ENCODE results near the gene CDH5.

Gene CDH5

DNA sequence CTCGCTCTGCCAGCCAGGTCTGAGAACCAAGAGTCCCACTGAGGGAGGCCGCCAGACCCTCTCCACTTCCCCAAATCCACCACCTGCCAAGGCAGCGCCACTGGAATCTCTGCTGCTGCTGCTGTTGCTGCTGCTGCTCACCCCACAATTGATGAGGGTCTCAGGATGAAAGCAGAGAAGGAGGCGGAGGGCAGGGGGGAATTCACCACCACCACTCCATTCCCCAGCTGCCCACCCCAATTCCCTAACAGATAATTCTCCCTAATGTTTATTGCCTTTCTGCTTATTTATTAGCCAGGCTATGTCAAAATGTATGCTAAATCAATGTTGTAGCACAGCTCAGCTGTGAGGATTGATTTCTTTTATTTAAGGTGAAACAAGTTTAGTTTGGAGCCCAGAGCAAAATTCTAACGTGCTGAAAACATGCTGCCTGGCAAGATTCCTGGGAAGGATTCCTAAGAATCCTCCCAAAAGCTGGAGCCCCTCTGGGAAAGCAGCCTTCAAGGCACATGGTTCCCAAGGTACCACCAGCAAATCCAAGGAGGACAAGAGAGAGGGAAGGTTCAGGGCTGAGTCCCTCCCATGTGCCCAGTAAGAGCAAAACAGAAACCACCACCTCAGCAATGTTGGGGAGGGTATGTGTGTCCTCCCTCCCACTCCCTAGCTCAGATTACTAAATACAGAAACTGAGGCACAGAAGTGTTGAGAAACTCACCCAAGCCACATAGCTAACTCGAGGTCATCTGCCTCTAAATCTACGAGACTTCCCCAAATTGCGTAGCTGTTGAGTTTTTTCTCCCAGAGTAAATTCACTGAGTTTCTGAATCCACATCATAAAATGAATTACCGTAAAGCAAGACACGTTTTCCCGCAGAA is 12.2 kb upstream of the CDH5 start:
- no peak for DNase-seq (ENCODE audit: low read depth, low spot score)

DNA sequence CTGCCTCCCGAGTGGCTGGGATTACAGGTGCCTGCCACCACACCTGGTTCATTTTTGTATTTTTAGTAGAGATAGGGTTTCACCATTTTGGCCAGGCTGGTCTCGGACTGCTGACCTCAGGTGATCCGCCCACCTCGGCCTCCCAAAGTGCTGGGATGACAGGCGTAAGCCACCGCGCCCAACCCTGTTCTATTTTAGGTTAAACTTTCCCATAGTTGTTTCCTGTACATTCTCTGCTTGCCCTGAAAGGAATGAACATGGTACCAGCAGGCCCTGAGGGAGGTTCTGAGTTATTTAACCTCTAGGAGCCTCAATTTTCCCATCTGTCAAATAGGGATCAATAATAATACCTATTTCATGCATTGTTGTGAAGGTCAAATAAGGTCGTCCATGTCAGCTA is 11.0 kb upstream of the CDH5 start:
- no peak for DNase-seq (ENCODE audit: low read depth, low spot score)

GRCh38 chr16:66357523-66357928 is 9.0 kb upstream of the CDH5 start:
- peak; percentile 91 for DNase-seq (ENCODE audit: low read depth, low spot score)

DNA sequence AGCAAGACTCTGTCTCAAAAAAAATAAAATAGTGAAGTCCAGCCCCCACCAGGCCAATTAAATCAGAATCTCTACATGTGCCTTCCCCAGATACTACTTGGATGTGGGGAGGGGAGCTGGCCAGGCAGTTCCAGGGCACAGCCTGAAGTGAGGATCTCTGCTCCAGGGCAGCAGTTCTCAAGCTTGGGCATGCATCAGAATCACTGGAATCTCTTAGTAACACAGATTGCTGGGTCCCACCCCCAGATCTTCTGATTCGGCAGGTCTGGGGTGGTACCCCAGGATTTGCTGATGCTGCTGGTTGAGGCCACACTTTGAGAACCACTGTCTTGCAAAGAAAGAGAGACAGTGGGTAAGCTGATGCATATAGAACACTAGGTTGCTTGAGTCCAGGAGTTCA is 8.3 kb upstream of the CDH5 start:
- DNase-seq (ENCODE audit: low read depth, low spot score) = no peak

GRCh38 chr16:66359012-66359411 is 7.5 kb upstream of the CDH5 start:
- peak; percentile 81 for DNase-seq (ENCODE audit: low read depth, low spot score)

DNA sequence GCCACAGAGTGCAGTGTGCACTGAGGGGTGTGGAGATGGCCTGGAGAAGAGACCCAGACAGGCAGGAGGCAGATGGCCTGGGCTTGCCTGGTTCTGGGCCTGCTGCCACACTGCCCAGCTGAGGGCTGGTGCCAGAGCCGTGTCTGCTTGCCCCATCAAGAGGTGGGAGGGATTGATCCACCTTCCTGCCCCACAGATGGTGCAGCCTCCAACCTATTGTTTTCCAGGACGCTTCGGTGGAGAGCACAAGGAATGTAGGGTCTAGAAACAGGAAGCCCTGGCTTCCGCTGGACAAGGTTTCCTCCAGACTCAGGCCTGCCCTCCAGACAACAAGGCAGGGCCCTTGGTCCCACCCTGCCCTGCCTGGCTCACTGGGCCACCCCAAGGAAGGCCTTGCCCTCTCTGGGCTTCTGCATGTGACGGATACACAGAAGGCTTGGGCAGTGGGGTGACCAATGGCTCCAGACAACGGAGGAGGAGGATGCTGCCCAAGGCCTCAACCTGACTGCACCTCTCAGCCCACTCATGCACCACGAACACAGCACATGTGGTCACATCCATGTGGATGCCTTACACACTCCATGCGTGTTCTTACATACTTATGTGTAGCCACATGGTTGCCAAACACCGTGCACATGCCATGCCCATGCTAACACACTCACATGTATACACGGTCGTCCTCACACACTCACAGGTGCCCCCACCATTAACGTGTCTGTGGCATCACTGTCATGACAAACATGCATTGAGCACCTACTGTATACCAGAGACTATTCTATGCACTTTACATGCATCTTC is 6.5 kb upstream of the CDH5 start:
- no peak for DNase-seq (ENCODE audit: low read depth, low spot score)

DNA sequence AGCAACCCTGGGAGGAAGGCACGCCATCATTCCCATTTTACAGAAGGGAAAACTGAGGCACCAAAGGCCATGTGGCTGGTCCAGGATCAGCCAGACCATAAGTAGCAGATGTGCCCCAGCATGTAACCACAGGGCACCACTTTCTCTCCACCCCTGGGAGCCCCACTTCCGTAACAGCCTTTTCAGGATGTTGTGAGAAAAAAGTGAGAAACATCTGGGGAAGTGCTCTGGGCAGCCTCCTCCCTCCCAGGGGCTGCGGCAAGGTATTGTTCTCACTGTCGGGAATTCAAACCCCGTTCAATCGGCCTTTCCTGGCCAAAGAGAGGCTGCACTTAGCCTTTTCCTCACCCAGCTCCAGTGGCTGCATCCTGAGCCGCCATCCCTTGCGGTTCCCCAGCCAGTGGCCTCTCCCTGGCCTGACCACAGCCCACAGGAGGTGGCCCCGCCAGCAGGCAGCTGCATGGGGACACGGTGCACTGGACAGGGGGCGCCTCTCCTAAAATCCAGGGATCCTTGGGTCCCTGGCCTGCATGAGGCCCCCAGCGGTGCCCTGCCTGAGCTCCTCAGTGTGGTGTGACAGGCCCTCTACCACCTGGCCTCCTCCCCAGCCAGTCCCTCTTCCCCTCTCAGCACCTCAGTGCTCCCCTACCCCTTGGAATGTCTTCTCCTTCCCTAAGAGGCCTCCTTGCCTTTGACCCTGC is 5.7 kb upstream of the CDH5 start:
- peak; percentile 39 for DNase-seq (ENCODE audit: low read depth, low spot score)

DNA sequence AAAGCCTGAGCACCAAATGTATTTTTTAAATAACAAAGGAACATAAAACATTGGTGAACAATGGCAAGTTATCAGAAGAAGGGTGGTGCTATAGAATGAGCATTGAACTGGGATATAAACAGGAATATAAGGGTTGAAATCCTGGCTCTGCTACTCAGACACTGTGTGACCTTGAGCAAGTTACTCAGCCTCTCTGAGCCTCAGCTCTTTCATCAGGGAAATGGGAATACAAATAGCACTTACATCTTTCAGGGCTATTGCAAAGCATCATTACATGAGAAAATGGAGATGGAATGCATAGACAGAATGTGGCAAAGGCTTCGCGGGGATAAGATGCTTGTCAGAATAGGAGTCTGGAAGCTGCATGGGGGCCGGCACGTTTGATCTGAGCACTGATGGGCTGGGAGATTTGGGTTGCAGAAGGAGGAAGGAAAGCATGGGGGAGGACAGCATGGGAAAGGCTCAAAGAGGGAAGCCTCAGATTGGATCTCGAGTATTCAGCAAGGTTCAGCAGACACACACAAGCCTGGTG is 4.8 kb upstream of the CDH5 start:
- DNase-seq (ENCODE audit: low read depth, low spot score) = no peak

DNA sequence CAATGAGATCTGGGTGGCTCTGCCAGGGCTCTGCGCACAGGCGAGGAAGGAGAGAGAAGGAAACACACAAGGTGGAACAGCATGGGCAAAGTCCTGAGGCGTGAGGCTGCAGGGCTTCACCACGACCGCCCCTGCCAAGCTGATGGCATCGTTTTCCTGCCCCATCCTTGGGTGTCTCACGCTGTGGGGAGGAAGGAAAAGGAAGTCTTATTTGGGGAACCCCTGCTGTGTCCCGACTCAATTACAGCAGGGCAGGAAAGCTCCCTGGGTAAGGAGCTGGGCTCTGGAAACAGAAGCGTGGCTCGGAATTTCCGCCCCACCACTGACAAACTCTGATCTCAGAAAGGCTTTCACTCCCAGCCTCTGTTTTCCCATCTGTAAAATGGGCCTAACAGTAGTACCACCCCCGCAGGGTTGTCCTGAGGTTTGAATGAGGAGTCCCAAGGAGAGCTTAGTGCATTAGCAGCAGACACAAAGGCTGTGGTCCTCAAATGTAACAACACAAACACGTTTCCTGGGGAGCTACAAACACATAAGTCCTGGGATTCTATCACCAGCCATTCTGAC is 3.2 kb upstream of the CDH5 start:
- DNase-seq (ENCODE audit: low read depth, low spot score) = no peak

DNA sequence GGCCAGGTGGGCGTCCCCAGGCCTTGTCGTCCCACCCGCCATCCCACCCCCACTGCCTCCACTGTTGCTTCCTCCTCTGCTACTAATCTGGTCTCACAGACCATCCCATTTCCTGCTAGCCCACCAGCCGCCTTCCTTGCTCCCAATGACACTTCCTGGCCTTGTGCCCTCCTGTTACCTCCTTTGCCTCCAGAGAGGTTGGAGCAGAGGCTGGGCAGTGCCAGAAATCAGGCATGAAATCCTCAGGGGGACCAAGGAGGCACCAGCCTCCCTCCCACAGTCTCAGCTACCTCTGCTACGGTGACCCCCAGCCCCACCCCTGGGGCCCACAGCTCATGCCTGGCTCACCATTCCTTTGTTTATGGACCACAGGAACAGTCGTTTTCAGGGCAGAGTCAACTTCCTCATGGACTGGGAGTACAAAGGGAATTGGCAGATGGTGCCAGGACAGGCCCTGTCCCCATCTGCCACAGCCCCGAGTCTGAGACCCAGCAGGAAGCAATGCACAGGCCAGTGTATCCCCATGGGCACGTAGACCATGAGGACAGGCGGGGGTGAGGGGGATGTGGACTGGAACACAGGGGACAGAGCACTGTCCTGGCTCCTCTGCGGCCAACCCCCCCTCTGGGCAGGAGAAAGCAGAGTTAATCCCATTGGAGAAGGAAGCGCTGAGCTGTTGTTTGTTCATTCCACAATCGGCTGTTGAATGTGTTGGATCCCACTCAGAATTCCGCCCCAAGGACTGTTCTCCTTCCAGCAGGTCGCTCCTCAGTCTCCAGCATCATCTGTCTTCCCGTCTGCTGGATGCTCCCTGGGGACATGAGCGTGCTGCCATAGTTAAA is 2.2 kb upstream of the CDH5 start:
- DNase-seq (ENCODE audit: low read depth, low spot score) = peak; percentile 46

DNA sequence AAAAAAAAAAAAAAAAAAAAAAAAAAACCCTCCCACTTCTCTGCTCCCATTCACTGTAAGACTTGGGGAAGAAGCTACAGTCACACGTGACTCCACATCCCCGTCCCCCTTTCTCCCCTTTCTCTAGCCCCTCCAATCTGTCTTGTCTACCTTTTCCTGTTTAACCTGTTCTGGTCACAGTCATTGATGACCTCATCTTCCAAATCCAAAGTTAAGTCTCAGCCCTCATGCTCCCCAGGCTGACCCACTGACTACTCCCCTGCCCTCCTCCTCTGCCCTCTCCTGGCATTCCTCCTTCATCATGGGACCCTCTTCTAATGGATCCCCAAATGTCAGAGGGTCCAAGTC is 1.6 kb upstream of the CDH5 start:
- no peak for DNase-seq (ENCODE audit: low read depth, low spot score)

DNA sequence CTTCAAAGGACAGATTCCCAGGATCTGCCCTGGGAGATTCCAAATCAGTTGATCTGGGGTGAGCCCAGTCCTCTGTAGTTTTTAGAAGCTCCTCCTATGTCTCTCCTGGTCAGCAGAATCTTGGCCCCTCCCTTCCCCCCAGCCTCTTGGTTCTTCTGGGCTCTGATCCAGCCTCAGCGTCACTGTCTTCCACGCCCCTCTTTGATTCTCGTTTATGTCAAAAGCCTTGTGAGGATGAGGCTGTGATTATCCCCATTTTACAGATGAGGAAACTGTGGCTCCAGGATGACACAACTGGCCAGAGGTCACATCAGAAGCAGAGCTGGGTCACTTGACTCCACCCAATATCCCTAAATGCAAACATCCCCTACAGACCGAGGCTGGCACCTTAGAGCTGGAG is 840 bp upstream of the CDH5 start:
- peak; percentile 42 for DNase-seq (ENCODE audit: low read depth, low spot score)

GRCh38 chr16:66367968-66368891 is 1.7 kb downstream of the CDH5 start:
- no peak for DNase-seq (ENCODE audit: low read depth, low spot score)

- DNase-seq (ENCODE audit: low read depth, low spot score) = no peak
These were observed 2.6 kb downstream of the CDH5 start for GRCh38 chr16:66369055-66369592.

DNA sequence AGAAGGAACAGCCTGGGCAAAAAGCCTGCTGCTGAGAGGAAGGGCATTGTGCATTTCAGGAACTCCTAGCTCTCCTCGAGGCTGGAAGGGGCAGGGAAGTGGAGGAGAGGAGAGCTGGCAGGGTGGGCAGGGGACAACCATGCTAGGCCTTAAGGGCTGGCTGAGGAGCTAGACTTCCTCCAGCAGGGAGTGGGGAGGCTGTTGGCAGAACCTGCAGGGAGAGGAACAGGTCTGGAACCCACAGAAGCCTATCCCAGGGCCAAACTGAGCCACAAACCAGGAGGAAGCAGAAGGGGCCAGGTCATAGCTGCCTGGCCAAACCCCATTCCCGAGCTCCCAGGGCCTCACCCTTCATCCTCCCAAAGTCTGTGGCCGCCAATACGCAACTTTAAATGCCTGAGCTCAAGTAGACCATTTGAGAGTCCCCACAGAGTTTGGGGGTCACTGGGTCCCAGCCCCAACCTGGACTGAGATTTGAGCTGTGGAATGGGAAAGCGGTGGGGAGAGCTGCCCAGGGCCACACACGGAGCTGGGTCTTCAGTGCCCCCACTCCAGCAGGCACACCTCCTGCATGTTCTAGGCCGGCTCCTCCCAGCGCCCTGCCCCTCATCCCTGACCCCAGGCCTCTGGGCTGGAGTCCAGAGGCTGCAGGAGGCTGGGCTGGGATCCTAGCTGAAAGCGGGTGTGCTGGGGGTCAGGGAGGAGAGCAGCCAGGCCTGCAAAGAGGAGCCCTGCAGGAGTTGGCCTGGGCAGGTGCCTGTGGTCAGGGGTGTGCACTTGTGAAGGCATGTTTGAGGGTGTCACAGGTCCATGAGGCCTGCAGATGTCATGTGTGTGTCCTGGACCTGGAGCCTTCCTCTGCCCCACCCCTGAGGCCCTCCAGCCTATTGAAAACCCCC is 4.5 kb downstream of the CDH5 start:
- no peak for DNase-seq (ENCODE audit: low read depth, low spot score)

- DNase-seq (ENCODE audit: low read depth, low spot score) = no peak
These were observed 5.8 kb downstream of the CDH5 start for GRCh38 chr16:66372078-66372897.

GRCh38 chr16:66372898-66373155 is 6.3 kb downstream of the CDH5 start:
- DNase-seq (ENCODE audit: low read depth, low spot score) = no peak

DNA sequence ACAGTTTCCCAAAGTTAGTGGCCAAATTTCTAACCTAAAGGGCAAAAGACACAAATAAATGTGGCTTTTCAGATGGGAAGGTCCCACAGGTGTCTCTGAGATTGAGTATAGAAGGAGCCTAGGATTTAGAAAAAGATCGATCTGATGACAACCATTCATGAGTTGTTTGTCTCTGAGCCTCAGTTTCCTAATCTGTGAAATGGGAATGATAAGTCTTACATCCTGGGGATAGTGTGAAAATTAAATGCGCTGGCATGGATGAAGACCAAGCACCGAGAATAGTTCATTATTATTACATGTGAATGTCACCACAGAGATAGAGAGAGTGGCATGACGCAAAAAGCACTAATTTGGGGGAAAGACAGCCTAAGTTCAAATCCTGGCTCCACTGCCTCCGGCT is 7.2 kb downstream of the CDH5 start:
- DNase-seq (ENCODE audit: low read depth, low spot score) = no peak

Data from astrocyte of the hippocampus (primary cell).